ENCODE data around the gene MICOS13. TPM values are rescaled to one million over a fixed set of nuclear protein-coding genes. Genes with fewer than 3 reads are reported as not detected.
"Not testable (repeated sequence)": the region's sequence is repeated elsewhere in the genome, so short reads cannot be mapped to it uniquely, and the experiment has no call there.

MICOS13 gene
- total RNA-seq, 2 donors from 2014 or later, result 56.0 to 88.0 TPM

- peak overlapping the region; percentile 79 to 92 for H3K9ac ChIP-seq (ENCODE audit: low read depth in 2 of 2, low read length in 2 of 2)
- H3K9me3 ChIP-seq, result no peaks in the 10 kb centered on the region
- TF ChIP-seq CTCF (IDR thresholded peaks at IDR 0.05), result no peak
- H3K36me3 ChIP-seq, result peaks cover 13% of the 10 kb centered on the region
- DNase-seq, result peak; percentile 85
- intact Hi-C loops (cut with DNase I), result no loop called here
- peaks cover 11% of the 10 kb centered on the region for H3K4me1 ChIP-seq
- peak overlapping the region; percentile 76 for H3K4me3 ChIP-seq
- no peaks in the 10 kb centered on the region for H3K27me3 ChIP-seq
- peak overlapping the region; percentile 84 for H3K27ac ChIP-seq
These were observed 10.9 kb upstream of the MICOS13 start for GRCh38 chr19:5690955-5691821.

GRCh38 chr19:5690125-5690954, 10.0 kb upstream of the MICOS13 start, which contains the start of gene RPL36:
Gene RPL36 (plus strand): TSS chr19:5690295. CDS start chr19:5690508, 213 bp downstream.
- Histone ChIP-seq H3K27me3 (no peaks in the 10 kb centered on the region), H3K4me3 (peak within 1 kb of the TSS; percentile 76), H3K4me1 (peaks cover 11% of the 10 kb centered on the region), H3K27ac (peak within 1 kb of the TSS; percentile 84), H3K9me3 (no peaks in the 10 kb centered on the region), H3K9ac (ENCODE audit: low read depth in 2 of 2, low read length in 2 of 2) (peak within 1 kb of the TSS; percentile 79 to 92), H3K36me3 (peaks cover 7% of the 10 kb centered on the region)
- intact Hi-C loops (cut with DNase I), result no loop called here
- DNase-seq, result peak; percentile 99
- TF ChIP-seq CTCF (IDR thresholded peaks at IDR 0.05), result peak; percentile 92

- intact Hi-C loops (cut with DNase I); DNase-seq: not testable (repeated sequence)
- peaks cover 11% of the 10 kb centered on the region for H3K4me1 ChIP-seq
These were observed 8.1 kb upstream of the MICOS13 start for GRCh38 chr19:5688262-5688881.

GRCh38 chr19:5687360-5688198, 7.3 kb upstream of the MICOS13 start:
- no peak for DNase-seq
- H3K9me3 ChIP-seq, result no peaks in the 10 kb centered on the region
- peak overlapping the region in 1 of 2 donors; percentile 50 for H3K9ac ChIP-seq (ENCODE audit: low read depth in 2 of 2, low read length in 2 of 2)
- no peaks in the 10 kb centered on the region for H3K27me3 ChIP-seq
- no peak for TF ChIP-seq CTCF (IDR thresholded peaks at IDR 0.05)
- H3K36me3 ChIP-seq, result no peaks in the 10 kb centered on the region
- intact Hi-C loops (cut with DNase I), result no loop called here
- peak overlapping the region; percentile 57 for H3K4me3 ChIP-seq
- peaks cover 11% of the 10 kb centered on the region for H3K4me1 ChIP-seq
- no peak overlapping the region for H3K27ac ChIP-seq

More at GRCh38 chr19:5688262-5688881, 8.1 kb upstream of the MICOS13 start:
- H3K9ac ChIP-seq (ENCODE audit: low read depth in 2 of 2, low read length in 2 of 2); H3K27me3 ChIP-seq; H3K4me3 ChIP-seq; H3K27ac ChIP-seq; H3K9me3 ChIP-seq; H3K36me3 ChIP-seq: not testable (repeated sequence)

GRCh38 chr19:5686647-5687359, 6.5 kb upstream of the MICOS13 start:
- Histone ChIP-seq H3K4me1 (peaks cover 3% of the 10 kb centered on the region), H3K9ac (ENCODE audit: low read depth in 2 of 2, low read length in 2 of 2) (peak overlapping the region; percentile 34 to 50), H3K4me3 (peak overlapping the region; percentile 57), H3K27ac (peak overlapping the region; percentile 75), H3K36me3 (no peaks in the 10 kb centered on the region), H3K27me3 (no peaks in the 10 kb centered on the region), H3K9me3 (no peaks in the 10 kb centered on the region)
- peak; percentile 83 for TF ChIP-seq CTCF (IDR thresholded peaks at IDR 0.05)
- intact Hi-C loops (cut with DNase I), result no loop called here
- DNase-seq, result peak; percentile 100
